ENCODE measurements around the gene PCDHA8. TPM values are rescaled to one million over a fixed set of nuclear protein-coding genes. Genes with fewer than 3 reads are reported as not detected.

The PCDHA8 gene, protein sequence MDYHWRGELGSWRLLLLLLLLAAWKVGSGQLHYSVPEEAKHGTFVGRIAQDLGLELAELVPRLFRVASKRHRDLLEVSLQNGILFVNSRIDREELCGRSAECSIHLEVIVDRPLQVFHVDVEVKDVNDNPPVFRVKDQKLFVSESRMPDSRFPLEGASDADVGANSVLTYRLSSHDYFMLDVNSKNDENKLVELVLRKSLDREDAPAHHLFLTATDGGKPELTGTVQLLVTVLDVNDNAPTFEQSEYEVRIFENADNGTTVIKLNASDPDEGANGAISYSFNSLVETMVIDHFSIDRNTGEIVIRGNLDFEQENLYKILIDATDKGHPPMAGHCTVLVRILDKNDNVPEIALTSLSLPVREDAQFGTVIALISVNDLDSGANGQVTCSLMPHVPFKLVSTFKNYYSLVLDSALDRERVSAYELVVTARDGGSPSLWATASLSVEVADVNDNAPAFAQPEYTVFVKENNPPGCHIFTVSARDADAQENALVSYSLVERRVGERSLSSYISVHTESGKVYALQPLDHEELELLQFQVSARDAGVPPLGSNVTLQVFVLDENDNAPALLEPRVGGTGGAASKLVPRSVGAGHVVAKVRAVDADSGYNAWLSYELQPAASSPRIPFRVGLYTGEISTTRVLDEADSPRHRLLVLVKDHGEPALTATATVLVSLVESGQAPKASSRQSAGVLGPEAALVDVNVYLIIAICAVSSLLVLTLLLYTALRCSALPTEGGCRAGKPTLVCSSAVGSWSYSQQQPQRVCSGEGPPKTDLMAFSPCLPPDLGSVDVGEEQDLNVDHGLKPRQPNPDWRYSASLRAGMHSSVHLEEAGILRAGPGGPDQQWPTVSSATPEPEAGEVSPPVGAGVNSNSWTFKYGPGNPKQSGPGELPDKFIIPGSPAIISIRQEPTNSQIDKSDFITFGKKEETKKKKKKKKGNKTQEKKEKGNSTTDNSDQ
- total RNA-seq: not detected in 2 replicates

DNA sequence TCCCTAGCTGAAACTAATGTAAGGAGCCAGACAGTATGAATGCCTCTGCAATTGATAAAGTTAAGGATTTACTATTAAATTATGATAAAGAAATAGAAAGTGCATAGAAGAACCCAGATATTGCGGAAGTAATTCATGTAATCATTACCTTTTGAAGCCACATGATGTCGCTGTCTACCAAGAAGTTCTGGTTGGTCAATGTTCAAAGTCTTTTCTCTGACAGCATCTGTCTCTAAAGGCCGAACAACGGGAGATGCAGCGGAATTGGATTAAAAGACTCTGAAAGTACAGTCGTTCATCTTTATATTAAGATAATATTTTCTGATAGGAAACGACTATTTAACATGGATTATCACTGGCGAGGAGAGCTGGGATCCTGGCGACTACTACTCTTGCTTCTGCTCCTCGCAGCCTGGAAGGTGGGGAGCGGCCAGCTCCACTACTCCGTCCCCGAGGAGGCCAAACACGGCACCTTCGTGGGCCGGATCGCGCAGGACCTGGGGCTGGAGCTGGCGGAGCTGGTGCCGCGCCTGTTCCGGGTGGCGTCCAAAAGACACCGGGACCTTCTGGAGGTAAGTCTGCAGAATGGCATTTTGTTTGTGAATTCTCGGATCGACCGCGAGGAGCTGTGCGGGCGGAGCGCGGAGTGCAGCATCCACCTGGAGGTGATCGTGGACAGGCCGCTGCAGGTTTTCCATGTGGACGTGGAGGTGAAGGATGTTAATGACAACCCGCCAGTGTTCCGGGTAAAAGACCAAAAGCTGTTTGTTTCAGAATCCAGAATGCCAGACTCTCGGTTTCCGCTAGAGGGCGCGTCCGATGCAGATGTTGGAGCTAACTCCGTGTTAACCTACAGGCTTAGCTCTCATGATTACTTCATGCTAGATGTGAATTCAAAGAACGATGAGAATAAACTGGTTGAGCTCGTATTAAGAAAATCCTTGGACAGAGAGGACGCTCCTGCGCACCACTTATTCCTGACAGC lies at the start of gene PCDHA8:
PCDHA8 (plus strand) TSS at position 210 of the 985 bp plus-strand sequence; CDS start at position 345, 135 bp downstream.

DNA sequence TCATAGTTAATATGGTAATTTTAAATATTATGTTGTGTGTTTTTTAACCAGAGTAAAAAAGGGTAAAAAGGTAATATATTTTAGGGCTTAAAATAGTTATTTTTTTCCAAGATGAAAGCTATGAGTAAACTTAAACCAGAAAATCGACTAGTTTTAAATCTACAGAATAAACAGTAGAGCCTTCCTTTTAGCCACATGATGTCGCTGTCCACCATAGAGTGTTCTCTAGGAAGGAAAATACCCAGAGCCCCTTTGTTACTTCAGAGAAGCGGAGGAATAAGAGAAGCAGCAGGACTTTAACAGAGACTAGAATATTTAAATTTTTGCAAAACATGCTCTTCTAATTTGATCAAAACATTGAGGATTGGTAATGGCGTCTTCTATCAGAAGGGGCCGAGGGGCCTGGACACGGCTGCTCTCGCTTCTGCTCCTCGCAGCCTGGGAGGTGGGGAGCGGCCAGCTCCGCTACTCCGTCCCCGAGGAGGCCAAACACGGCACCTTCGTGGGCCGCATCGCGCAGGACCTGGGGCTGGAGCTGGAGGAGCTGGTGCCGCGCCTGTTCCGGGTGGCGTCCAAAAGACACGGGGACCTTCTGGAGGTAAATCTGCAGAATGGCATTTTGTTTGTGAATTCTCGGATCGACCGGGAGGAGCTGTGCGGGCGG lies 46.3 kb upstream of the PCDHA8 start, which contains the start of gene PCDHA2:
PCDHA2 (plus strand) TSS at position 258 of the 664 bp plus-strand sequence.

DNA sequence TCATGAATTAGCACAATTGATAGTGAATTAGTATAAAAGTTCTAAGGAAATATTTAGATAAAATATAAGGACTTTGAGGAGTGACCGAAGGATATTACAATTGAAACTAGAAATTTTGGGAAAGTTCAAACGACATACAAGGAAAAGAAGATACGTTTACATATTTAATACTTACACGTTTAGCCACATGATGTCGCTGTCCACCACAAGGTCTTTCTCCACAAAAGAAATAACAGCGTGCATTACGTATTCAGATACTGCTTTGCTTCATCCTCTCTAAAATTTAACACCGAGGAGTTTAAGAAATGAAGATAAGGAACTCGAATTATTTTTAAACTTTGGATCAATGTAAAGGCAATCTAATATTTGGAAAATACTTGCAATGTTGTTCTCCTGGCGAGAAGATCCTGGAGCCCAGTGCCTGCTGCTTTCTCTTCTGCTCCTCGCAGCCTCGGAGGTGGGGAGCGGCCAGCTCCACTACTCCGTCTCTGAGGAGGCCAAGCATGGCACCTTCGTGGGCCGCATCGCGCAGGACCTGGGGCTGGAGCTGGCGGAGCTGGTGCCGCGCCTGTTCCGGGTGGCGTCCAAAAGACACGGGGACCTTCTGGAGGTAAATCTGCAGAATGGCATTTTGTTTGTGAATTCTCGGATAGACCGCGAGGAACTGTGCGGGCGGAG lies 40.0 kb upstream of the PCDHA8 start, which contains the start of gene PCDHA3:
PCDHA3 (plus strand) TSS at position 242 of the 678 bp plus-strand sequence.

DNA sequence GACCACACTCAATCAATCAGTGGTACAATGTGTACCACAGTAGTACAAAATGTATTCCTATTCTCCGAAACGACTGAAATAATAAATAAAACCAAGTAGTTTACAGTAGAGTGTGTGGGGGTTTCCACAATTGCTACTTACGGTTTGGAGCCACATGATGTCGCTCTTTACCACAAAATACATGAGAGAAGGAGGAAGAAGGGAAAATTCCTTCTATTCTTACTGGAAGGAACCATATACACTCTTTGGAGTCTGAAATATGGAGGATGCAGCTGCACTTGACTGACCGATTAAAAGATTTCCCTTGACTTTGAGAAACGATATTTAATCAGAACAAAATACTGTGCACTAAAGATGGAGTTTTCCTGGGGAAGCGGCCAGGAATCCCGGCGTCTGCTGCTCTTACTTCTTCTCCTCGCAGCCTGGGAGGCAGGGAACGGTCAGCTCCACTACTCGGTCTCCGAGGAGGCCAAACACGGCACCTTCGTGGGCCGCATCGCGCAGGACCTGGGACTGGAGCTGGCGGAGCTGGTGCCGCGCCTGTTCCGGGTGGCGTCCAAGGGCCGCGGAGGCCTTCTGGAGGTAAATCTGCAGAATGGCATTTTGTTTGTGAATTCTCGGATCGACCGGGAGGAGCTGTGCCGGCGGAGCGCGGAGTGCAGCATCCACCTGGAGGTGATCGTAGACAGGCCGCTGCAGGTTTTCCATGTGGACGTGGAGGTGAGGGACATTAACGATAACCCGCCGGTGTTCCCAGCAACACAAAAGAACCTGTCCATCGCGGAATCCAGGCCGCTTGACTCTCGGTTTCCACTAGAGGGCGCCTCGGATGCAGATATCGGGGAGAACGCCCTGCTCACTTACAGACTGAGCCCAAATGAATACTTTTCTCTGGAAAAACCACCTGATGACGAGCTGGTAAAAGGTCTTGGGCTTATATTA lies 33.9 kb upstream of the PCDHA8 start, which contains the start of gene PCDHA4:
PCDHA4 (plus strand) TSS at position 235 of the 942 bp plus-strand sequence.

DNA sequence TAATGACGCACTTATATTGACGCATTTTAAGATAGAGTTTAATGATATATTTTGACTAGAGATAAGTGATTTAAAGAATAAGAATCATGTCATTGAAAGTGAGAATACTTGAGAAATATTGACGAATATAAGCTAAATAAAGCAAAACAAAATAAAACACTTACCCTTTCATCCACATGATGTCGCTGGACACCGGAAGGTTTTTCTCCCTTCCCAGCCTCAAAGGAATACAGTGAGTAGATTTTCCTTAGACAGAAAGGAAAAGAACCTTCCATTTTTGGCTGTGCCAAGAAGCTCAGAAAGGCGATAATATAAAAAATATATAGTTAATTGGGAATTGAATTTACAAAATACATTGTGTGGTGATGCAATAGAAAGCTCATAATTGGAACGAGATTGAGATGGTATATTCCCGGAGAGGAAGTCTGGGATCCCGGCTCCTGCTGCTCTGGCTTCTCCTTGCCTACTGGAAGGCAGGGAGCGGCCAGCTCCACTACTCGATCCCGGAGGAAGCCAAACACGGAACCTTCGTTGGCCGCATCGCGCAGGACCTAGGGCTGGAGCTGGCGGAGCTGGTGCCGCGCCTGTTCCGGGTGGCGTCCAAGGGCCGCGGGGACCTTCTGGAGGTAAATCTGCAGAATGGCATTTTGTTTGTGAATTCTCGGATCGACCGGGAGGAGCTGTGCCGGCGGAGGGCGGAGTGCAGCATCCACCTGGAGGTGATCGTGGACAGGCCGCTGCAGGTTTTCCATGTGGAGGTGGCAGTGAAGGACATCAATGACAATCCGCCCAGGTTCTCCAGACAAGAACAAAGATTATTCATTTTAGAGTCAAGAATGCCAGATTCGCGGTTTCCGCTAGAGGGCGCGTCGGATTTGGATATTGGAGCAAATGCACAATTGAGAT lies 19.4 kb upstream of the PCDHA8 start, which contains the start of gene PCDHA5:
PCDHA5 (plus strand) TSS at position 239 of the 906 bp plus-strand sequence.

DNA sequence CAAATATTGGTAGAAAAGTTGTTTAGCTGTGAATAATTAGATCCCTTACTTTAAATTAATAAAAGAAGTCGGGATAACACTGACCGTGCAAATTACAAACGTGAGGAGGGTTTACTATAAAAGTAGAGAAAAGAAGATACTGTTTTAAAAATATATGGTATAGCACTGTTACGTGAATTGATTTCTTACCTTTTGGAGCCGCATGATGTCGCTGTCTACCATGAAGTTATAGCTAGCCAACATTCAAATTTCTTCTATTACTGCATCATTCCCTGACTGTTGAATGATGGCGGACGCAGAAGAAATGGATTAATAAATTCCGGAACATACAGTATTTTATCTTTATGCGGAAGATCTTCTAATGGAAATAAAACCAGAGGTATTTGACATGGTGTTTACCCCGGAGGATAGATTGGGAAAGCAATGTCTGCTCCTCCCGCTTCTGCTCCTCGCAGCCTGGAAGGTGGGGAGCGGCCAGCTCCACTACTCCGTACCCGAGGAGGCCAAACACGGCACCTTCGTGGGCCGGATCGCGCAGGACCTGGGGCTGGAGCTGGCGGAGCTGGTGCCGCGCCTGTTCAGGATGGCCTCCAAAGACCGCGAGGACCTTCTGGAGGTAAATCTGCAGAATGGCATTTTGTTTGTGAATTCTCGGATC lies 13.2 kb upstream of the PCDHA8 start, which contains the start of gene PCDHA6:
PCDHA6 (plus strand) TSS at position 257 of the 658 bp plus-strand sequence; CDS start at position 389, 132 bp downstream.

DNA sequence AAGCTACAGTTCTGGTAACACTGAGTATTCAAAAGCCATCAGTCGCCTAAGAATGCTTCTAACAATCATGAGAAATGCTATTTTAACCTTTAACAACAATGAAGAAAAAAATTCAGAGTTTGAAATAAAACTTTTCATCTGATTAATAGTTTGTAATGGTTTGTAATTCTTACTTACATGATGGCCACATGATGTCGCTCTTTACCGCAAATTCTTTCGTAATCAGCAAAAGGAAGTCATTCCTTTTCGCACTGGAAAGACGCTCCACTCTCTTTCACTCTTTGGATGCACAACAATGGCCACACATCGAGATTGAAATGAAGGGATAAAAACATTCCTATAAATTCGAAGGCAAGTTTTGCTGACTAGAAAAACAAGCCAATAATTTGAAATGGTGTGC lies 7.0 kb upstream of the PCDHA8 start, which contains the start of gene PCDHA7:
PCDHA7 (plus strand) TSS at position 277 of the 400 bp plus-strand sequence; CDS start at position 392, 115 bp downstream.

DNA sequence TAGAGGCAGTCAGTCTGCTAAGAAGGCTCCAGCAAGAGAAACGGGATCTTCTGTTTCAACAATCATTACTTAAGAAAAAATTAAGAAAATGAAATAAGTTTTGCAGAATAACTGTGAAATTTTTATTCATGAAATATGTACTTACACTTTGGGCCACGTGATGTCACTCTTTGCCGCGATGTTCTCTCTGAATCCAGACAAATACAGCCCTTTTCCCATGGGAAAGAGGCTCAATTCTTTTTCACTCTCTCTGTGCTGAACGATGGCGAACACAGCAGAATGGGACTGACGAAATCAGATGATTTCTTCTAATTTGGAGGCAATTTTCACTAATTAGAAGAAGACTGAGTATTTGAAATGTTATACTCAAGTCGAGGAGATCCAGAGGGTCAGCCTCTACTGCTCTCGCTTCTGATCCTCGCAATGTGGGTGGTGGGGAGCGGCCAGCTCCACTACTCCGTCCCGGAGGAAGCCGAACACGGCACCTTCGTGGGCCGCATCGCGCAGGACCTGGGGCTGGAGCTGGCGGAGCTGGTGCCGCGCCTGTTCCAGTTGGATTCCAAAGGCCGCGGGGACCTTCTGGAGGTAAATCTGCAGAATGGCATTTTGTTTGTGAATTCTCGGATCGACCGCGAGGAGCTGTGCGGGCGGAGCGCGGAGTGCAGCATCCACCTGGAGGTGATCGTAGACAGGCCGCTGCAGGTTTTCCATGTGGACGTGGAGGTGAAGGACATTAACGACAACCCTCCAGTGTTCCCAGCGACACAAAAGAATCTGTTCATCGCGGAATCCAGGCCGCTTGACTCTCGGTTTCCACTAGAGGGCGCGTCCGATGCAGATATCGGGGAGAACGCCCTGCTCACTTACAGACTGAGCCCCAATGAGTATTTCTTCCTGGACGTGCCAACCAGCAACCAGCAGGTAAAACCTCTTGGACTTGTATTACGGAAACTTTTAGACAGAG lies 7.4 kb downstream of the PCDHA8 start, which contains the start of gene PCDHA9:
PCDHA9 (plus strand) TSS at position 244 of the 964 bp plus-strand sequence; CDS start at position 358, 114 bp downstream.

DNA sequence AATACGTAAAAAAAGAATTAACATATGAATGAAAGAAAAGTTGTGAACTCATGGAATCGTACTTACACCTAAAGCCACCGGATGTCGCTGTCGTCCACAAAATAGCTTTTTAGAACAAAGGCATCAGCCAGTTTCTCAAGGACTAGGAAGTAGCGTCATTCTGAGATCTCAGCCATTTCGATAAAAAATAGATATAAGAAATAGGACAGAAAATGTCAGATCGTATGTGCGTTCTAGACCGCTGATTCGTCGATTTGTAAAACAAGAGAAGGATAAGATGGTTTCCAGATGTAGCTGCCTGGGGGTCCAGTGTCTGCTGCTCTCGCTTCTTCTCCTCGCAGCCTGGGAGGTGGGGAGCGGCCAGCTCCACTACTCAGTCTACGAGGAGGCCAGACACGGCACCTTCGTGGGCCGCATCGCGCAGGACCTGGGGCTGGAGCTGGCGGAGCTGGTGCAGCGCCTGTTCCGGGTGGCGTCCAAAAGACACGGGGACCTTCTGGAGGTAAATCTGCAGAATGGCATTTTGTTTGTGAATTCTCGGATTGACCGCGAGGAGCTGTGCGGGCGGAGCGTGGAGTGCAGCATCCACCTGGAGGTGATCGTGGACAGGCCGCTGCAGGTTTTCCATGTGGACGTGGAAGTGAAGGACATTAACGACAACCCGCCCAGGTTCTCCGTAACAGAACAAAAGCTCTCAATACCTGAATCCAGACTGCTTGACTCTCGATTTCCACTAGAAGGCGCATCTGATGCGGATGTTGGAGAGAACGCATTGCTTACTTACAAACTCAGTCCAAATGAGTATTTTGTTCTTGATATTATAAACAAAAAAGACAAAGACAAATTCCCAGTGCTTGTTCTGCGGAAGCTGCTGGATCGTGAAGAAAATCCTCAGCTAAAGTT lies 15.0 kb downstream of the PCDHA8 start, which contains the start of gene PCDHA10:
PCDHA10 (plus strand) TSS at position 126 of the 903 bp plus-strand sequence; CDS start at position 278, 152 bp downstream.

DNA sequence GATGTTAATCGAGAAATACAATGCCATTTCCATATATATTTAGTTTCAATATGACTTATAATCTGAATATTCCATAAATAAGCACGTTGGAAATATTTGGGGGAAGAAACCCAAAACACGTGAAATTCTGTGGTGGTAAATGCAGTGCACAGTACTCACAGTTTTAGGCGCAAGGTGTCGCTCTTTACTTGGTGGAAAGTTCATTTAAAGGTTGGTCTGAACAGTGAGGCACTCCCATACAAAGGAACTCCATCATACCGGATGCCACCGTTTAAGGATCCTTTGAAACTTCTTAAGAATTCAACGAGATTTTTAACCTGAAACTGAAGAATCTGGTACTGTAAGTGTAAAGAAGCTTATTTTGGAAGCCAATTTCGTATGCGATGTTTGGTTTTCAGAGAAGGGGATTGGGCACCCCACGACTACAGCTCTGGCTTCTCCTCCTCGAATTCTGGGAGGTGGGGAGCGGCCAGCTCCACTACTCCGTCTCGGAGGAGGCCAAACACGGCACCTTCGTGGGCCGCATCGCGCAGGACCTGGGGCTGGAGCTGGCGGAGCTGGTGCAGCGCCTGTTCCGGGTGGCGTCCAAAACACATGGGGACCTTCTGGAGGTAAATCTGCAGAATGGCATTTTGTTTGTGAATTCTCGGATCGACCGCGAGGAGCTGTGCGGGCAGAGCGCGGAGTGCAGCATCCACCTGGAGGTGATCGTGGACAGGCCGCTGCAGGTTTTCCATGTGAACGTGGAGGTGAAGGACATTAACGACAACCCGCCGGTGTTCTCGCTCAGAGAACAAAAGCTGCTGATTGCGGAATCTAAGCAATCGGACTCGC lies 28.0 kb downstream of the PCDHA8 start, which contains the start of gene PCDHA11:
PCDHA11 (plus strand) TSS at position 237 of the 834 bp plus-strand sequence; CDS start at position 384, 147 bp downstream.

DNA sequence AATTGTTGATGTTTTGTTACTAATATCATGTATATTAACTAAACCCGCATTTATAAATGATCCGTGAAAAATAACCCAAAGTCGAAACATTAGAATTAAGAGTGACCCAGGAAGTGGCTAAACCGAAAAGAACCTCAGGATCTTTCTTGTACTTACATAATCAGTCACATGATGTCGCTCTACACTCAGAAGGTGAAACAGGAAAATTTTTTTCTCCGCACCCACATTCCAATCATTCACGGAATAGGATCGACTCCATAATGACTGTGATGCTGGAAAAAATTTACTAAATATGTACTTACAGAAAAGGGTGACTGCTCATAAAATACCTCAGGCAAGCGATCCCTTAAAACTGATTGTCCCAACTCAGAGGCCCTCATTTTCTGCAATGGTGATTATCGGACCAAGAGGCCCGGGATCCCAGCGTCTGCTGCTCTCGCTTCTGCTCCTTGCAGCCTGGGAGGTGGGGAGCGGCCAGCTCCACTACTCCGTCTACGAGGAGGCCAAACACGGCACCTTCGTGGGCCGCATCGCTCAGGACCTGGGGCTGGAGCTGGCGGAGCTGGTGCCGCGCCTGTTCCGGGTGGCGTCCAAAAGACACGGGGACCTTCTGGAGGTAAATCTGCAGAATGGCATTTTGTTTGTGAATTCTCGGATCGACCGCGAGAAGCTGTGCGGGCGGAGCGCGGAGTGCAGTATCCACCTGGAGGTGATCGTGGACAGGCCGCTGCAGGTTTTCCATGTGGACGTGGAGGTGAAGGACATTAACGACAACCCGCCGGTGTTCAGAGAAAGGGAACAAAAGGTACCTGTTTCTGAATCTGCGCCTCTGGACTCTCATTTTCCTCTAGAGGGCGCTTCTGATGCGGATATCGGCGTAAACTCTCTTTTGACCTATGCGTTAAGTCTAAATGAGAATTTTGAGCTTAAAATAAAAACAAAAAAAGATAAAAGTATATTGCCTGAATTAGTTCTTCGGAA lies 34.4 kb downstream of the PCDHA8 start, which contains the start of gene PCDHA12:
PCDHA12 (plus strand) TSS at position 224 of the 981 bp plus-strand sequence; CDS start at position 389, 165 bp downstream.

DNA sequence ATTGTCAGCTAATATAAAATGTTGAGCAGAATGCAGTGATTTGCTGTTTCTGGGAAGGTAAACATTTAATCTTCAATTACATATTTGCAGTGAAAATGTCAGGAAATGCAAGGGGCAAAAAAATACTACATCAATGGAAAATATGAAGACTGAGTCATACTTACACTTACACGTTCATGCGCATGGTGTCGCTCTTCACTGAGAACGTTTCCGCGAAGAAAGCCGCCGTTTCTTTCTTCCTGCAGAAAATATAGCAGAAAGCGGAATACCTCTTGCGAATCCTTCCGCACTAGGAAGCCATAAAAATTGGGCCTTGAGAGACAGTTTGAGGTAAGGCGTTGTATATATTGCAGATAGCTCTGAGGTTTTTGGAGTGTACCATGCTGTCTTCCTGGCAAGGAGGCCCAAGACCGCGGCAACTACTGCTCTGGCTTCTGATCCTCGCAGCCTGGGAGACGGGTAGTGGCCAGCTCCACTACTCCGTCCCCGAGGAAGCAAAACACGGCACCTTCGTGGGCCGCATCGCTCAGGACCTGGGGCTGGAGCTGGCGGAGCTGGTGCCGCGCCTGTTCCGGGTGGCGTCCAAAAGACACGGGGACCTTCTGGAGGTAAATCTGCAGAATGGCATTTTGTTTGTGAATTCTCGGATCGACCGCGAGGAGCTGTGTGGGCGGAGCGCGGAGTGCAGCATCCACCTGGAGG lies 41.1 kb downstream of the PCDHA8 start, which contains the start of gene PCDHA13:
PCDHA13 (plus strand) TSS at position 236 of the 702 bp plus-strand sequence; CDS start at position 381, 145 bp downstream.

All from mammary microvascular endothelial cell (primary cell).